Prostate gland (tissue), 2 donors: ENCODE data around the gene STOML1. TPM values are rescaled to one million over a fixed set of nuclear protein-coding genes. Genes with fewer than 3 reads are reported as not detected.

Source experiments
- DNase-seq: peaks from one replicate; pipeline ENCODE4 v3.0.0-alpha.2; 2019; ENCODE audit warnings: low spot score
- H3K27ac ChIP-seq, 2 donors: fragments of 200-600 bp; sonication (generic); 2 replicates each; pipeline ENCODE4 v1.5.1; 2017 to 2019
- H3K27me3 ChIP-seq: fragments of 200-600 bp; sonication (generic); replicated peaks from 2 replicates; pipeline ENCODE4 v1.5.1; 2019; ENCODE audit not compliant: insufficient read depth
- H3K36me3 ChIP-seq, 2 donors: fragments of 200-600 bp; sonication (generic); 1 replicate in 1 of 2; 2 replicates in 1 of 2; pipeline versions ENCODE4 v1.5.1 to v1.8.1; 2017 to 2019
- H3K4me1 ChIP-seq: fragments of 200-600 bp; sonication (generic); replicated peaks from 2 replicates; pipeline ENCODE4 v1.5.1; 2019
- H3K4me3 ChIP-seq, 2 donors: fragments of 200-600 bp; sonication (generic); 2 replicates each; pipeline ENCODE4 v1.5.1; 2017 to 2019
- H3K9me3 ChIP-seq: fragments of 200-600 bp; sonication (generic); 2 replicates; pipeline ENCODE4 v1.5.1; 2017
- CTCF ChIP-seq, 4 experiments: fragments of 200-600 bp in 2 of 4; fragments of 450-650 bp in 2 of 4; sonication (generic) in 2 of 4; IDR thresholded peaks; 1 replicate in 3 of 4; 2 replicates in 1 of 4; pipeline ENCODE4 v1.5.1; 2016 to 2019; ENCODE audit warnings: antibody characterized with exemption in 4 of 4, mild to moderate bottlenecking in 2 of 4, moderate library complexity in 2 of 4
- POLR2A ChIP-seq: fragments of 450-650 bp; IDR thresholded peaks from one replicate; pipeline ENCODE4 v1.6.1; 2016; ENCODE audit warnings: antibody characterized with exemption, mild to moderate bottlenecking
- POLR2AphosphoS5 ChIP-seq: sonication (generic); formaldehyde crosslinking; IDR thresholded peaks from one replicate; pipeline ENCODE4 v1.6.1; 2017; ENCODE audit warnings: antibody characterized with exemption
- WGBS: methylation state at CpG from one replicate; pipeline ENCODE4 v1.1.5; 2018; 5-methylcytosine and 5-hydroxymethylcytosine counted together
- intact Hi-C: fragments of 100-400 bp; cut with DNase I; formaldehyde crosslinking; loops from one replicate; pipeline ENCODE4 v1.14.2; 2022
- total RNA-seq, 2 donors: library from RNA; depleted of rRNA; stranded (reverse); fragments of >200 nt; gene quantifications; one replicate each; pipeline ENCODE4 v1.1.0, GENCODE V29; 2016

STOML1 gene
- total RNA-seq, 2 donors from 2014 or later = 15.6 to 26.8 TPM

DNA sequence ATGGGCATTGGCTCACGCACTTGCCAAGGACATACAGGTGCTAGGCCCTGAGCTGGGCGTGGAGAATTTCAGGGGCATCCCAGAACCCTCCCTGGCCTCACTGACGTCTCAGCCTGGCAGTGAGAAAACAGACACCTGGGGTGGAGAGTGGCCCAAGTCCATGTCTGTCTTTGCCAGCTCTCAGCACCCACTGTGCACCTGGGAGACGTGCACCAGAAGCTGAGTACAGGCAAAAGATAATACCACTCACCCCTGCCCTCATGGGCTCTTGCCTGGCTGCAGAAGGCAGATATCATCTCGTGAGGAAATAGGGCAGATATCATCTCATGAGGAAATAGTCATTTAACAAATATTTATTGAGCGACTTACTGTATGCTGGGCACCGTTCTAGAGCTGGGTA, 57.8 kb downstream of the STOML1 start:
- Histone ChIP-seq H3K36me3 (no peaks in the 10 kb centered on the region), H3K4me1 (peaks cover 8% of the 10 kb centered on the region), H3K9me3 (no peaks in the 10 kb centered on the region), H3K27ac (no peak overlapping the region), H3K27me3 (no peaks in the 10 kb centered on the region), H3K4me3 (no peak overlapping the region)
- TF ChIP-seq CTCF (IDR thresholded peaks at IDR 0.05) (no peak), POLR2A (no peak), POLR2AphosphoS5 (no peak)
- WGBS = 35% methylated on average over 7 of the region's 7 CpGs
- intact Hi-C loops = no loop called here
- DNase-seq = no peak

DNA sequence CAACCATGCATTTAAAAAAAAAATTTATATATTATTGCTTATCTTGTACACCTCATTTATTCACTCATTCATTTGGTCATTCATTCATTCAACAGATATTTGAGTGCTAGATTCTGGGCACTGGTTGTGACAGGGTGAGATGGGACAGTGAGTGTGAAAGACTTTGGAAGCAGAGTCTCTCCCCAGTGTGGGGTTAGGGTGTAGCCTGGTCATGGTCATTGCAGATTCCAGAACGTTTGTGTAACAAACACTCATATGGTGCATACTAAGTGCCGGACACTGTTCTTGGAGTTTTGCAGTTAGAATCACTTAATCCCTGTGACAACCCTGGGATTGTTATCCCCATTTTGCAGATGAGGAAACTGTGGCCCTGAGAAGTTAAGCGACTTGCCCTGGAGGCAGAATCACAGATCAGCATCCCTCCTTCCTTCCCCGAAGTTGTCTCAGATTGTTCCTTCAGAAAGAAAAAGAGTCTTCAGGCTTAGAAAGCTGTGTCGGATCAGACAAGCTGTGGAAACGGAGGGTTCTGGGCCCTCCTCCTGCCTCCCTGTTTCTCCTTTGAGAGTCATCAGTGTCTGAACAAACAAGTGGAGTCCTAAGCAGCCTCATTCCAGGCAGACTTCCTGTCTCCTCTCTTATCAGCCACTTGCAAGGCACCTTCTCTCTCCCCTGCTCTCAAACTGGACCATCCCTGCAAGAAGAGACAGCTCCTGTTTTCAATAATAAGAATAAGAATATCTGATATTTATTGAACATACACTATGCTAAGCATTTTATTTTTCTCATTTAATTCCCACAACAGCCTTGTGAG, 59.5 kb downstream of the STOML1 start:
- Histone ChIP-seq H3K4me3 (no peak overlapping the region), H3K4me1 (peaks cover 11% of the 10 kb centered on the region), H3K27me3 (no peaks in the 10 kb centered on the region), H3K36me3 (no peaks in the 10 kb centered on the region), H3K27ac (no peak overlapping the region), H3K9me3 (no peaks in the 10 kb centered on the region)
- 77% methylated on average over 6 of the region's 6 CpGs for WGBS
- intact Hi-C loops = no loop called here
- DNase-seq = no peak
- no peak for TF ChIP-seq POLR2AphosphoS5
- no peak for TF ChIP-seq POLR2A
- no peak for TF ChIP-seq CTCF (IDR thresholded peaks at IDR 0.05)

- no peaks in the 10 kb centered on the region for H3K27me3 ChIP-seq
- H3K4me3 ChIP-seq = no peak overlapping the region
- H3K9me3 ChIP-seq = no peaks in the 10 kb centered on the region
- H3K27ac ChIP-seq = no peak overlapping the region
- H3K36me3 ChIP-seq = no peaks in the 10 kb centered on the region
- H3K4me1 ChIP-seq = peaks cover 9% of the 10 kb centered on the region
- intact Hi-C loops = no loop called here
- TF ChIP-seq POLR2A (no peak), CTCF (IDR thresholded peaks at IDR 0.05) (no peak), POLR2AphosphoS5 (no peak)
- DNase-seq = no peak
- WGBS = 75% methylated on average over 2 of the region's 2 CpGs
These were observed 60.7 kb downstream of the STOML1 start for GRCh38 chr15:73931441-73931840.

- WGBS = 71% methylated on average over 7 of the region's 7 CpGs
- no peaks in the 10 kb centered on the region for H3K27me3 ChIP-seq
- intact Hi-C loops = no loop called here
- TF ChIP-seq POLR2AphosphoS5 = peak; percentile 8
- no peak for TF ChIP-seq CTCF (IDR thresholded peaks at IDR 0.05)
- no peak for TF ChIP-seq POLR2A
- no peak overlapping the region for H3K4me3 ChIP-seq
- DNase-seq = no peak
- H3K4me1 ChIP-seq = peaks cover 9% of the 10 kb centered on the region
- H3K36me3 ChIP-seq = no peaks in the 10 kb centered on the region
- peak overlapping the region in 1 of 2 donors; percentile 4 for H3K27ac ChIP-seq
- H3K9me3 ChIP-seq = no peaks in the 10 kb centered on the region
These were observed 61.3 kb downstream of the STOML1 start for GRCh38 chr15:73930790-73931281.

DNA sequence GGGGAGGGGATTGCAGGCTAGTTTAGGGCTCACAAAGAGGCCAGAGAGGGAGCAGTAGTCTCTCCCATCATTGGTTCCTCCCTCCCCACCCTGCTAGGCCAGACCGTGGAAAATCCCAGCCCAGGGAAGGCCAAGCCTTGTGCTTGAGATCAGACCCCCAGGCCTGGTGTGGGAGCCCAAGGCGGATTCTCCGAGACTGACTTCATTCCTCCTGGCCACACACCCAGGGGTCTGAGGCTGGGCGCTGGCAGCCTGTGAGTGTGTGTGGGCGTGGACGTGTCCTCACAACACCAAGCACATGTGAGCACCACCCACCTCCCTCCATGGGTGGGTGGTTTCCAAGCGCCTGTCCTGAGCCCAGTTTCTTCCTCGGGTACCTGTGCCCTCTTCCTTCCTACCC, 61.7 kb downstream of the STOML1 start:
- intact Hi-C loops = no loop called here
- Histone ChIP-seq H3K27ac (peak overlapping the region in 1 of 2 donors; percentile 4), H3K4me1 (peaks cover 9% of the 10 kb centered on the region), H3K36me3 (no peaks in the 10 kb centered on the region), H3K27me3 (no peaks in the 10 kb centered on the region), H3K9me3 (no peaks in the 10 kb centered on the region), H3K4me3 (no peak overlapping the region)
- WGBS = 61% methylated on average over 8 of the region's 8 CpGs
- DNase-seq = no peak
- TF ChIP-seq POLR2A (no peak), POLR2AphosphoS5 (no peak), CTCF (IDR thresholded peaks at IDR 0.05) (no peak)
